ENCODE results near the gene GPRC5D. TPM values are rescaled to one million over a fixed set of nuclear protein-coding genes. Genes with fewer than 3 reads are reported as not detected.
A peak's percentile ranks its signal among the peaks of the same experiment; 100 is the strongest.

Gene GPRC5D
- total RNA-seq, 1 donor from 2014 or later, result not detected

DNA sequence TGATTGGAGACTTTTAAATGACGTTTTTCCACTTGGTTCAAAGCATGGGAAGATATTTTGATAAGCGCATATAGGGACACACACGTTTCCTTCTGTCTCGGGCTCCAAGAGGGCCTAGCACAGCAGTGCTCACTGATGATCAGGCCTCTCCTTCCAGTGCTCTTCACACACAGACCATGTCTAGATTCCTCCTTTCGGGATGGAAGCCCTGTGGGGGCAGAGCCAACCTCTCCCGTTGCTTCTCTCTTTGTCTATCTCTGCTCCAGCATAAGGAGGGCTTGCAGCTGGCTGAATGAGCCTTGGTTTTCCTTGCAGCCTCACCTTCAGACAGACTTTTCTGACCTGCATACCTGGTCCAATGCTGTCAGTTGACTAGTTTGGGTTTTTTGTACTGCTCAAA lies 22.3 kb downstream of the GPRC5D start:
- TF ChIP-seq, protein P1, sequence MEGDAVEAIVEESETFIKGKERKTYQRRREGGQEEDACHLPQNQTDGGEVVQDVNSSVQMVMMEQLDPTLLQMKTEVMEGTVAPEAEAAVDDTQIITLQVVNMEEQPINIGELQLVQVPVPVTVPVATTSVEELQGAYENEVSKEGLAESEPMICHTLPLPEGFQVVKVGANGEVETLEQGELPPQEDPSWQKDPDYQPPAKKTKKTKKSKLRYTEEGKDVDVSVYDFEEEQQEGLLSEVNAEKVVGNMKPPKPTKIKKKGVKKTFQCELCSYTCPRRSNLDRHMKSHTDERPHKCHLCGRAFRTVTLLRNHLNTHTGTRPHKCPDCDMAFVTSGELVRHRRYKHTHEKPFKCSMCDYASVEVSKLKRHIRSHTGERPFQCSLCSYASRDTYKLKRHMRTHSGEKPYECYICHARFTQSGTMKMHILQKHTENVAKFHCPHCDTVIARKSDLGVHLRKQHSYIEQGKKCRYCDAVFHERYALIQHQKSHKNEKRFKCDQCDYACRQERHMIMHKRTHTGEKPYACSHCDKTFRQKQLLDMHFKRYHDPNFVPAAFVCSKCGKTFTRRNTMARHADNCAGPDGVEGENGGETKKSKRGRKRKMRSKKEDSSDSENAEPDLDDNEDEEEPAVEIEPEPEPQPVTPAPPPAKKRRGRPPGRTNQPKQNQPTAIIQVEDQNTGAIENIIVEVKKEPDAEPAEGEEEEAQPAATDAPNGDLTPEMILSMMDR (conservative IDR thresholded peaks at IDR 0.05), result no peak
- Mint-ChIP-seq H3K4me1 (peaks cover 27% of the 10 kb centered on the region), H3K9me3 (no peaks in the 10 kb centered on the region)

DNA sequence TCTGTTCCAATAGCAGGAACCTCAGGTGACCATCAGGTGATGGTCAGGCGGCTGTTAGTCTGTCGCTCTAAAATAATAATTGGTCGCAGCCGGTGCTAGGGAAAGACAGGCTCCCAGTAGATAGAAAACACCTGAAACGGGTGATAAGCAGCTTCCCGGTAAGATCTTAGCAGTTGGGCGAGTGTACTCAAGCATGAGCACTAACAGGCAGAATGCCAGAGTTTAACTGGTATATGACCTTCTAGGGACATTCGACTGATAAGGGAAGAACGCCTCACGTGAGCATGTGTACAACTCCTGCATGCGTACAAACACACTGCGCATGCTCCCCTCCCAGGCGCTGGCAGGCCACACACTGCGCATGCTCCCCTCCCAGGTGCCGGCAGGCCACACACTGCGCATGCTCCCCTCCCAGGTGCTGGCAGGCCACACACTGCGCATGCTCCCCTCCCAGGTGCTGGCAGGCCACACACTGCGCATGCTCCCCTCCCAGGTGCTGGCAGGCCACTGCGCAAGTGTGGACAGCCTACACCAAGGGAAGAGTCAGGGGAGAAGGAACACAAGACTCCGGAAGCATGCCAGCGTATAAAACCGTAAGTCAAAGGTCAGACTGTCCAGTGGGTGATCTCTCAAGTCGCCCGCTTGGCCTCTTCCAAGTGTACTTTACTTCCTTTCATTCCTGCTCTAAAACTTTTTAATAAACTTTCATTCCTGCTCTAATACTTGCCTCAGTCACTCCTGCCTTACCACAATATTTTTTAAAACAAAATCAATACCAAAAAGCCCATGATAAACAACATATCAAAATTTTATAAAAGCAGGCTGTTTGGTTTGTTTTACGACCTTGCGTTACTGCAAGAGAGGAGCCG lies 24.5 kb downstream of the GPRC5D start:
- peak; percentile 66 for DNase-seq (ENCODE audit: low read depth, low spot score)
- H3K4me3 Mint-ChIP-seq, result peak overlapping the region; percentile 81
- H3K27me3 Mint-ChIP-seq (ENCODE audit: low read depth), result no peaks in the 10 kb centered on the region
- H3K36me3 Mint-ChIP-seq (ENCODE audit: low read depth), result peaks cover 2% of the 10 kb centered on the region
- TF ChIP-seq, protein P1 (conservative IDR thresholded peaks at IDR 0.05), result no peak
- peak overlapping the region; percentile 83 for H3K27ac Mint-ChIP-seq (ENCODE audit: unreplicated experiment)
- peaks cover 22% of the 10 kb centered on the region for H3K4me1 Mint-ChIP-seq
- no peaks in the 10 kb centered on the region for H3K9me3 Mint-ChIP-seq

More for the DNA sequence above, 22.3 kb downstream of the GPRC5D start:
- Mint-ChIP-seq H3K4me3 (peak overlapping the region; percentile 14), H3K36me3 (ENCODE audit: low read depth) (peaks cover 2% of the 10 kb centered on the region), H3K27me3 (ENCODE audit: low read depth) (no peaks in the 10 kb centered on the region), H3K27ac (ENCODE audit: unreplicated experiment) (no peak overlapping the region)
- no peak for DNase-seq (ENCODE audit: low read depth, low spot score)

DNA sequence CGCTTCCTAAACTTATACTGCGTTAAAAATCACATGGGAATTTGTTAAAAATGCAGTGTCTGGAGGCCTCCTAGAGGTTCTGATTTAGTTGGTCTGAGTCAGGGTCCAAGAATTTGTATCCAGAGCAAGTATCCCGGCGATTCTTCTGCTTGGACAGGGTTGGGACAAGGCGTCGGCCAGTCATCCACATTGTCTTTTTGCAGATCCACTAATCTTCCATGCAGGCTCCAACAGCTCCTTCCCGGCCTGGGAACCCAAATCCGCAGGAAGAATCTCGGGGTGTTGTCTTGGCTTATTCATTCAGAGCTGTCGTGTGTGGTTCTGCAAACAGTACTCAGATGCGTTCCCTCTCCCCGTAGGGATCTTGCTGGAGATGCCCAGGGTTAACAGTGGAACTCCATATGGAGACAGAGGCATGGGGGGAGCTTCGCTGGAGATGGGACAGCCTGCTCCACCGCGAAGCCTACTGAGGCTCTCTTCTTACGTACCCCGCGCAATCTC lies 25.3 kb downstream of the GPRC5D start:
- TF ChIP-seq, protein P1 (conservative IDR thresholded peaks at IDR 0.05), result no peak
- H3K9me3 Mint-ChIP-seq, result no peaks in the 10 kb centered on the region
- peaks cover 22% of the 10 kb centered on the region for H3K4me1 Mint-ChIP-seq
- H3K27me3 Mint-ChIP-seq (ENCODE audit: low read depth), result no peaks in the 10 kb centered on the region
- H3K27ac Mint-ChIP-seq (ENCODE audit: unreplicated experiment), result no peak overlapping the region
- H3K36me3 Mint-ChIP-seq (ENCODE audit: low read depth), result peaks cover 2% of the 10 kb centered on the region
- no peak for DNase-seq (ENCODE audit: low read depth, low spot score)
- H3K4me3 Mint-ChIP-seq, result no peak overlapping the region

DNA sequence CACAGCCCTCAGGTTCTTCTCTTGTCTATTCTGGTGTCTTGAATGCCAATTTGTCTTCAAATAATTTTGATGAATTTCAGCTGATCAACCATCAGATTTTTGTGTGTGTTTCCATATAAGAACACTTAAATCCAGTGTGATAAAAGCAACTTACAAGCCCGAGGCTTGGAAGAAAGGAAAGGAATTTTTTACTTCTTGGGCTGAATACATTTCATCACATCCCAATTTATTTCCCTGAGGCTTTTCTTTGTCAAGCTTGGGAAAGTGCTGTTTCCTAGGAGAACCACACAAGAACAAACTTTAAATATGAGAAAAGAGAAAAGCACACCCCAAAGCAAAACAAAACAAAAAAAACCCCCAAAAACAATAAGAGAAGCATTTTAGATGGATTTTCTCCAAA lies 26.6 kb downstream of the GPRC5D start:
- peaks cover 17% of the 10 kb centered on the region for H3K4me1 Mint-ChIP-seq
- no peaks in the 10 kb centered on the region for H3K27me3 Mint-ChIP-seq (ENCODE audit: low read depth)
- TF ChIP-seq, protein P1 (conservative IDR thresholded peaks at IDR 0.05), result no peak
- no peaks in the 10 kb centered on the region for H3K9me3 Mint-ChIP-seq
- no peak for DNase-seq (ENCODE audit: low read depth, low spot score)
- H3K4me3 Mint-ChIP-seq, result no peak overlapping the region
- H3K27ac Mint-ChIP-seq (ENCODE audit: unreplicated experiment), result no peak overlapping the region
- peaks cover 1% of the 10 kb centered on the region for H3K36me3 Mint-ChIP-seq (ENCODE audit: low read depth)

DNA sequence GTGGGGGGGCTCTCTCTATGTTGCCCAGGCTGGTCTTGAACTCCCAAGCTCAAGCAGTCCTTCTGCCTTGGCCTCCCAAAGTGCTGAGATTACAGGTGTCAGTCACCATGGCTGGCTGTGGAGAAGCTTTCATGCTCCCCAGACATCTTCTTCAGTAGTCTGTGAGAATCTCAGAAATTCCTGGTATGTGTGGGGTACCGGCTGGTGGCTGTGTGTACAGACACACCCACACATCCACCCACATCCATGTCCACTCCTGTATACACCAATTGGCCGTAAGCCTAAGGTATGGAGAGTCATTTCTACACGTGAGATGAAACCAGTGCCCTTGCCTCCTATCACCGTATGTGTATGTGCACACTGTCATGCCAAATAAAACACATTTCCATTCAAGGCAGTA lies 27.8 kb downstream of the GPRC5D start:
- Mint-ChIP-seq H3K4me3 (no peak overlapping the region), H3K4me1 (peaks cover 10% of the 10 kb centered on the region), H3K27ac (ENCODE audit: unreplicated experiment) (no peak overlapping the region), H3K27me3 (ENCODE audit: low read depth) (no peaks in the 10 kb centered on the region), H3K36me3 (ENCODE audit: low read depth) (no peaks in the 10 kb centered on the region), H3K9me3 (no peaks in the 10 kb centered on the region)
- DNase-seq (ENCODE audit: low read depth, low spot score), result no peak
- TF ChIP-seq, protein P1 (conservative IDR thresholded peaks at IDR 0.05), result no peak
